Occipital lobe (tissue), 2 donors: ENCODE measurements around the gene PPM1M. TPM values are rescaled to one million over a fixed set of nuclear protein-coding genes. Genes with fewer than 3 reads are reported as not detected.
A peak's percentile ranks its signal among the peaks of the same experiment; 100 is the strongest.

Source experiments
- DNase-seq: peaks from one replicate; lab custom pipeline; 2025; lab: John Stamatoyannopoulos, UW
- total RNA-seq: library from RNA; depleted of rRNA; stranded (reverse); fragments of >200 nt; gene quantifications from one replicate; pipeline ENCODE4 v1.2.3, GENCODE V29; 2014

PPM1M gene
- total RNA-seq, 1 donor from 2014 or later, result 7.0 TPM

GRCh38 chr3:52216585-52217408, 28.8 kb upstream of the PPM1M start:
- no peak for DNase-seq

GRCh38 chr3:52217409-52217805, 28.2 kb upstream of the PPM1M start:
- DNase-seq, result no peak

GRCh38 chr3:52218026-52218425, 27.5 kb upstream of the PPM1M start:
- DNase-seq, result no peak

- DNase-seq, result no peak
Measured at GRCh38 chr3:52218454-52218853, 27.1 kb upstream of the PPM1M start.

GRCh38 chr3:52218937-52219650, 26.5 kb upstream of the PPM1M start:
- no peak for DNase-seq

GRCh38 chr3:52220380-52221026, 25.1 kb upstream of the PPM1M start:
- DNase-seq, result peak; percentile 67

GRCh38 chr3:52221141-52221562, 24.4 kb upstream of the PPM1M start:
- no peak for DNase-seq

- DNase-seq, result no peak
Measured at GRCh38 chr3:52221563-52222318, 23.8 kb upstream of the PPM1M start.

GRCh38 chr3:52222319-52223221, 23.0 kb upstream of the PPM1M start:
- DNase-seq, result no peak

- DNase-seq, result no peak
Measured at GRCh38 chr3:52223449-52224408, 21.8 kb upstream of the PPM1M start.

- DNase-seq, result no peak
Measured at GRCh38 chr3:52225452-52226228, 19.9 kb upstream of the PPM1M start, which contains the start of gene TLR9. Gene TLR9 (minus strand): TSS chr3:52225645. CDS start chr3:52225529, 116 bp downstream.

- DNase-seq, result no peak
Measured at GRCh38 chr3:52226229-52226817, 19.2 kb upstream of the PPM1M start.

GRCh38 chr3:52227117-52227516, 18.4 kb upstream of the PPM1M start:
- DNase-seq, result no peak

- DNase-seq, result no peak
Measured at GRCh38 chr3:52227766-52228165, 17.8 kb upstream of the PPM1M start.

GRCh38 chr3:52228266-52228665, 17.3 kb upstream of the PPM1M start:
- no peak for DNase-seq

- no peak for DNase-seq
Measured at GRCh38 chr3:52228751-52229291, 16.7 kb upstream of the PPM1M start.

GRCh38 chr3:52229656-52230055, 15.9 kb upstream of the PPM1M start:
- no peak for DNase-seq

GRCh38 chr3:52230461-52230860, 15.1 kb upstream of the PPM1M start:
- DNase-seq, result no peak
